ENCODE results near the gene SMYD3. TPM values are rescaled to one million over a fixed set of nuclear protein-coding genes. Genes with fewer than 3 reads are reported as not detected.

SMYD3 gene
- total RNA-seq, 1 donor from 2014 or later = 35.4 TPM

- no peak overlapping the region for H3K4me3 Mint-ChIP-seq (ENCODE audit: unreplicated experiment)
- H3K4me1 Mint-ChIP-seq (ENCODE audit: unreplicated experiment) = no peaks in the 10 kb centered on the region
- H3K27me3 Mint-ChIP-seq (ENCODE audit: unreplicated experiment) = no peaks in the 10 kb centered on the region
- H3K9me3 Mint-ChIP-seq (ENCODE audit: unreplicated experiment) = no peaks in the 10 kb centered on the region
- no peak overlapping the region for H3K27ac Mint-ChIP-seq (ENCODE audit: unreplicated experiment)
- no peak for TF ChIP-seq CTCF (IDR thresholded peaks at IDR 0.05; ENCODE audit: unreplicated experiment)
- DNase-seq (ENCODE audit: low spot score) = no peak
- H3K36me3 Mint-ChIP-seq (ENCODE audit: low read depth, unreplicated experiment) = no peaks in the 10 kb centered on the region
These were observed 795.8 kb downstream of the SMYD3 start for GRCh38 chr1:245710961-245711903.

GRCh38 chr1:245707941-245708340, 799.1 kb downstream of the SMYD3 start:
- no peaks in the 10 kb centered on the region for H3K9me3 Mint-ChIP-seq (ENCODE audit: unreplicated experiment)
- TF ChIP-seq CTCF (IDR thresholded peaks at IDR 0.05; ENCODE audit: unreplicated experiment) = no peak

GRCh38 chr1:245704765-245705164, 802.3 kb downstream of the SMYD3 start:
- no peak for TF ChIP-seq CTCF (IDR thresholded peaks at IDR 0.05; ENCODE audit: unreplicated experiment)
- H3K27ac Mint-ChIP-seq (ENCODE audit: unreplicated experiment) = no peak overlapping the region
- peaks cover 4% of the 10 kb centered on the region for H3K4me1 Mint-ChIP-seq (ENCODE audit: unreplicated experiment)
- H3K27me3 Mint-ChIP-seq (ENCODE audit: unreplicated experiment) = no peaks in the 10 kb centered on the region
- H3K4me3 Mint-ChIP-seq (ENCODE audit: unreplicated experiment) = no peak overlapping the region
- DNase-seq (ENCODE audit: low spot score) = no peak
- H3K9me3 Mint-ChIP-seq (ENCODE audit: unreplicated experiment) = no peaks in the 10 kb centered on the region
- peaks cover 6% of the 10 kb centered on the region for H3K36me3 Mint-ChIP-seq (ENCODE audit: low read depth, unreplicated experiment)

More at GRCh38 chr1:245707941-245708340, 799.1 kb downstream of the SMYD3 start:
- Mint-ChIP-seq H3K27me3 (ENCODE audit: unreplicated experiment) (no peaks in the 10 kb centered on the region), H3K36me3 (ENCODE audit: low read depth, unreplicated experiment) (peaks cover 6% of the 10 kb centered on the region), H3K4me3 (ENCODE audit: unreplicated experiment) (no peak overlapping the region), H3K4me1 (ENCODE audit: unreplicated experiment) (peaks cover 4% of the 10 kb centered on the region), H3K27ac (ENCODE audit: unreplicated experiment) (no peak overlapping the region)
- DNase-seq (ENCODE audit: low spot score) = no peak

GRCh38 chr1:245704341-245704740, 802.7 kb downstream of the SMYD3 start:
- H3K4me3 Mint-ChIP-seq (ENCODE audit: unreplicated experiment) = no peak overlapping the region
- no peaks in the 10 kb centered on the region for H3K27me3 Mint-ChIP-seq (ENCODE audit: unreplicated experiment)
- DNase-seq (ENCODE audit: low spot score) = no peak
- H3K36me3 Mint-ChIP-seq (ENCODE audit: low read depth, unreplicated experiment) = peaks cover 6% of the 10 kb centered on the region
- H3K27ac Mint-ChIP-seq (ENCODE audit: unreplicated experiment) = no peak overlapping the region
- H3K4me1 Mint-ChIP-seq (ENCODE audit: unreplicated experiment) = peaks cover 4% of the 10 kb centered on the region
- H3K9me3 Mint-ChIP-seq (ENCODE audit: unreplicated experiment) = no peaks in the 10 kb centered on the region
- TF ChIP-seq CTCF (IDR thresholded peaks at IDR 0.05; ENCODE audit: unreplicated experiment) = no peak

GRCh38 chr1:245702346-245702745, 804.7 kb downstream of the SMYD3 start:
- H3K36me3 Mint-ChIP-seq (ENCODE audit: low read depth, unreplicated experiment) = peaks cover 6% of the 10 kb centered on the region

More at GRCh38 chr1:245702346-245702745, 804.7 kb downstream of the SMYD3 start:
- Mint-ChIP-seq H3K4me3 (ENCODE audit: unreplicated experiment) (no peak overlapping the region), H3K27me3 (ENCODE audit: unreplicated experiment) (no peaks in the 10 kb centered on the region), H3K4me1 (ENCODE audit: unreplicated experiment) (peaks cover 4% of the 10 kb centered on the region), H3K27ac (ENCODE audit: unreplicated experiment) (no peak overlapping the region), H3K9me3 (ENCODE audit: unreplicated experiment) (no peaks in the 10 kb centered on the region)
- DNase-seq (ENCODE audit: low spot score) = no peak
- TF ChIP-seq CTCF (IDR thresholded peaks at IDR 0.05; ENCODE audit: unreplicated experiment) = no peak

Measured in endothelial cell (in vitro differentiated cells).